Prostate gland (tissue), 2 donors: ENCODE results near the gene HYAL2.

Experiments used
- POLR2A ChIP-seq: fragments of 450-650 bp; IDR thresholded peaks from one replicate; pipeline ENCODE4 v1.6.1; 2016; ENCODE audit warnings: antibody characterized with exemption, mild to moderate bottlenecking
- TF ChIP-seq, protein P1 (sequence below), 4 experiments: fragments of 200-600 bp in 2 of 4; fragments of 450-650 bp in 2 of 4; sonication (generic) in 2 of 4; IDR thresholded peaks; 1 replicate in 3 of 4; 2 replicates in 1 of 4; pipeline ENCODE4 v1.5.1; 2016 to 2019; ENCODE audit warnings: antibody characterized with exemption in 4 of 4, mild to moderate bottlenecking in 2 of 4, moderate library complexity in 2 of 4

DNA sequence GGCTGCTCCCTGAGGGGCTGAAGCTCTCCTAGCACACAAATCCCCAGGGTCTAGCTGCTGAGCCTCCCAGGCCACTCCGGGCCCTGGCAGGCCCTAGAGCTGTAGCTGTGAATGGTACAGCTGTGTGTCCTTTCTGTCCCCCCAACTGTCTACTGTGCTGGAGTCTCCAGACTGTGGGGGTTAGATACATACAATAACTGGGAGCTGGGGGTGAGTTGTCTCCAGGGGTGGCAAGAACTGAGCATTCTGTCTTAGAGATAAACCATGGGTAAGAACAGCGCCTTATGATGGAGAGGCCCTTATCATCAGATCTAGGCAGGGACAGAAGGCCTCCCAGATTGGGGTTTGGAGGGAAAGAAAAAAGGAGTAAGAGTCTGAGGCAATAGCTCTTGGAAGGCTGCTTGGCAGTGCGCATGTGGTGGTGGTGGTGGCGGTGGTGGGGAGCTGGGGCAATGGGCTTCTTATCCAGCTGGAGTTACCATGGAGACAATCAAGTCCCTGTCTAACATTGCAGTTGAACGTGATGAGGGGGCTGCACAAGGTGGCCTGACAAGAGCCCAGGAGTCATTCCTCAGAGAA lies 31.7 kb upstream of the HYAL2 start:
- no peak for TF ChIP-seq POLR2A
- TF ChIP-seq, protein P1, sequence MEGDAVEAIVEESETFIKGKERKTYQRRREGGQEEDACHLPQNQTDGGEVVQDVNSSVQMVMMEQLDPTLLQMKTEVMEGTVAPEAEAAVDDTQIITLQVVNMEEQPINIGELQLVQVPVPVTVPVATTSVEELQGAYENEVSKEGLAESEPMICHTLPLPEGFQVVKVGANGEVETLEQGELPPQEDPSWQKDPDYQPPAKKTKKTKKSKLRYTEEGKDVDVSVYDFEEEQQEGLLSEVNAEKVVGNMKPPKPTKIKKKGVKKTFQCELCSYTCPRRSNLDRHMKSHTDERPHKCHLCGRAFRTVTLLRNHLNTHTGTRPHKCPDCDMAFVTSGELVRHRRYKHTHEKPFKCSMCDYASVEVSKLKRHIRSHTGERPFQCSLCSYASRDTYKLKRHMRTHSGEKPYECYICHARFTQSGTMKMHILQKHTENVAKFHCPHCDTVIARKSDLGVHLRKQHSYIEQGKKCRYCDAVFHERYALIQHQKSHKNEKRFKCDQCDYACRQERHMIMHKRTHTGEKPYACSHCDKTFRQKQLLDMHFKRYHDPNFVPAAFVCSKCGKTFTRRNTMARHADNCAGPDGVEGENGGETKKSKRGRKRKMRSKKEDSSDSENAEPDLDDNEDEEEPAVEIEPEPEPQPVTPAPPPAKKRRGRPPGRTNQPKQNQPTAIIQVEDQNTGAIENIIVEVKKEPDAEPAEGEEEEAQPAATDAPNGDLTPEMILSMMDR (IDR thresholded peaks at IDR 0.05), result no peak
